ENCODE measurements around the gene DPP4.

The DPP4 gene

DNA sequence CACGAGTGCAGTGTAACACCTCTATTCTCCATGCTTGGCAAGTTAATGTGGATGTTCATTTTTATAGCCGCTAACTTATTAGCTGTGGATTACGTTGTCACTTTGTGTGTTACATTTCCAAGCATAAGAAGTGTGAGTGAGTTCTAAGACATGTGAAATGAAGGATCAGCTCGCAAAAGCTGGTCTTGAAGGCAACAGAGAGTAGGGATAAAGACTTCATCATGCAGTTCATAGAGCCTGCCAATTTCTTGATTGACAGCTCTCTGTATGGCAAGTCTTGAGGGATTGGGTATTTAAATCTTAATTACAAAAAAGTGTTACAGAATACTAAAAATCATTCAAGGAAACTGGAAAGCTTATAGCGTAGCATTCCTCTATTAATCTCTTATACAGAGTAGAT, 25.8 kb upstream of the DPP4 start:
- H3K4me3 Mint-ChIP-seq, result no peak overlapping the region
- no peaks in the 10 kb centered on the region for H3K9me3 Mint-ChIP-seq
- DNase-seq (no peak), ATAC-seq (replicated peaks) (no peak)
- H3K36me3 Mint-ChIP-seq, result no peaks in the 10 kb centered on the region
- no peak overlapping the region for H3K27ac Mint-ChIP-seq
- H3K27me3 Mint-ChIP-seq, result peaks cover 4 to 10% of the 10 kb centered on the region in 2 donors
- peaks cover 0 to 3% of the 10 kb centered on the region in 2 donors for H3K4me1 Mint-ChIP-seq

- Mint-ChIP-seq H3K27ac (no peak overlapping the region), H3K4me1 (no peaks in the 10 kb centered on the region), H3K36me3 (no peaks in the 10 kb centered on the region), H3K27me3 (peaks cover 4% of the 10 kb centered on the region in 2 donors), H3K9me3 (no peaks in the 10 kb centered on the region), H3K4me3 (no peak overlapping the region)
- ATAC-seq (replicated peaks) (no peak), DNase-seq (no peak)
These were observed 18.9 kb upstream of the DPP4 start for GRCh38 chr2:162092658-162093556.

DNA sequence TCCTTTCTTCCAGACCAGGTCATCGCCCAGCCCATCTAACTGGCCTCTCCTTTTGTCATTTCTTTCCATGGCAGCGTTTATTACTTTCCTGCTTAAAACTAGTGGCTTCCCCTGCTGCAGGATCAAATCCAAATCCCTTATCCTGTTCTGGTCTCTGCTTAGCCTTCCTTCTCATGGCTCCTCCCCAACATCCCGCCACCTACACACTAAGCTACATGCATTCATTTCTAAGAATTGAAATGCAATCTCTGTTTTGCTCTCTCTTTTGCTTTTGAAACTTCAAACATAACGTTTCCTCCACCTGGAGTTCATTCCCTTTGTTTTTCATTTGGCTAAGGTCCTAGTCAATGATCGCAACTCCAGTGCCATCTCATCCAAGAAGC, 18.0 kb upstream of the DPP4 start:
- DNase-seq, result no peak
- Mint-ChIP-seq H3K36me3 (no peaks in the 10 kb centered on the region), H3K4me3 (no peak overlapping the region), H3K9me3 (no peaks in the 10 kb centered on the region), H3K27ac (no peak overlapping the region), H3K27me3 (no peaks in the 10 kb centered on the region), H3K4me1 (no peaks in the 10 kb centered on the region)
- ATAC-seq (replicated peaks), result no peak

DNA sequence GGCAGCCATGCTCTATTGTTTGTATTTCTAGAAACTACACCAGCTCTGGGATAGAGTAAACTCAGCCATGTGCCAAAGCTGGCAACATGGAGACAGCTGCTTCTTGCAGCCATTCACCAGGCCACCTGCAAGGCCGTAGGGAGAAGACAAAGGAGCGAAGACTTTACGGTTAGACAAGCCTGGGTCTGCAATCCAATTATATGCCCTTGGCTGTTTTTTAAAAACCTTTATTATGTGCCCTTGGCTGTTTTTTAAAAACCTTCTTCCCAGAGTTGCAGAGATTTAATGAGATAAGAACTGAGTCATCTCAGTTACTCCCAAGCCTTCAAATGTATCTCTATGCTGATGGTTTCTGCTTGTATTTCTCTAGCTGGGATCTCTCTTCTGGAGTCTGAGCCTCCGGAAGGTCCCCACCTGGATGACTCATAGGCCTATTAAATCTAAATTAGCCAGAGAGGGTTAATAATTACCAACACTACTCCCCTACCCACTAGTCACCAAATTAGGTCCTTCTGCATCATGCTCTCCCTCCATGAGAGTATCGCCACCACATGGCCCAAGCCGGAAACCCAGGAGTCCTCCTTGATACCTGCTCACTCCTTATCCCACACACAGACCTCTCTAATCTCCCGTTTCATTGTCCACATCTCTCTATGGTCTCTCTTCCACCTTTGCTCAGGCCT, 17.5 kb upstream of the DPP4 start:
- H3K4me1 Mint-ChIP-seq, result no peaks in the 10 kb centered on the region
- no peak overlapping the region for H3K4me3 Mint-ChIP-seq
- no peaks in the 10 kb centered on the region for H3K9me3 Mint-ChIP-seq
- no peak for DNase-seq
- H3K36me3 Mint-ChIP-seq, result no peaks in the 10 kb centered on the region
- H3K27me3 Mint-ChIP-seq, result no peaks in the 10 kb centered on the region
- H3K27ac Mint-ChIP-seq, result no peak overlapping the region
- ATAC-seq (replicated peaks), result no peak

GRCh38 chr2:162090109-162090508, 16.1 kb upstream of the DPP4 start:
- H3K4me3 Mint-ChIP-seq, result no peak overlapping the region
- no peaks in the 10 kb centered on the region for H3K9me3 Mint-ChIP-seq
- H3K27ac Mint-ChIP-seq, result no peak overlapping the region
- H3K36me3 Mint-ChIP-seq, result no peaks in the 10 kb centered on the region
- no peaks in the 10 kb centered on the region for H3K4me1 Mint-ChIP-seq
- no peak for DNase-seq
- H3K27me3 Mint-ChIP-seq, result no peaks in the 10 kb centered on the region
- no peak for ATAC-seq (replicated peaks)

DNA sequence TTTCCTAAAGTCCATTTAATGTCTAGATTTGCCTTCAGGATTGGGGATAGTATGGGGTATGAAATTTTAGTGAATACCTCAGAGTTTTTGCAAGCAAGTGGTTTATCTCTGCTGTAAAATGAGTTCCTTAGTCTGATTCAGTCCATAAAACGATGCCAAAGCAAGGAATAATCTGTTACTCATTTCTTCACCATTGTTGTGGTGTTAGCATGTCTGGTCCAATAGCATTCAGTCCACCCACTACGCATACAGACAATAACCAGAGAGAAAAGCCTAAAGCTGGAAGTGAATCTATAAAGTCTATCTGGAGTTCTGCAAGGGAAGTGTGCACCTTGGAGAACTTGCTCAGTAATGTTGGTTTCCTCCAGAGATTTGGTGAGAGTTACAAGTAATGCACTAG, 12.9 kb upstream of the DPP4 start:
- H3K4me3 Mint-ChIP-seq, result no peak overlapping the region
- DNase-seq (no peak), ATAC-seq (replicated peaks) (no peak)
- H3K27me3 Mint-ChIP-seq, result peaks cover 6% of the 10 kb centered on the region in 2 donors
- no peaks in the 10 kb centered on the region for H3K4me1 Mint-ChIP-seq
- no peak overlapping the region for H3K27ac Mint-ChIP-seq
- H3K36me3 Mint-ChIP-seq, result no peaks in the 10 kb centered on the region
- no peaks in the 10 kb centered on the region for H3K9me3 Mint-ChIP-seq

DNA sequence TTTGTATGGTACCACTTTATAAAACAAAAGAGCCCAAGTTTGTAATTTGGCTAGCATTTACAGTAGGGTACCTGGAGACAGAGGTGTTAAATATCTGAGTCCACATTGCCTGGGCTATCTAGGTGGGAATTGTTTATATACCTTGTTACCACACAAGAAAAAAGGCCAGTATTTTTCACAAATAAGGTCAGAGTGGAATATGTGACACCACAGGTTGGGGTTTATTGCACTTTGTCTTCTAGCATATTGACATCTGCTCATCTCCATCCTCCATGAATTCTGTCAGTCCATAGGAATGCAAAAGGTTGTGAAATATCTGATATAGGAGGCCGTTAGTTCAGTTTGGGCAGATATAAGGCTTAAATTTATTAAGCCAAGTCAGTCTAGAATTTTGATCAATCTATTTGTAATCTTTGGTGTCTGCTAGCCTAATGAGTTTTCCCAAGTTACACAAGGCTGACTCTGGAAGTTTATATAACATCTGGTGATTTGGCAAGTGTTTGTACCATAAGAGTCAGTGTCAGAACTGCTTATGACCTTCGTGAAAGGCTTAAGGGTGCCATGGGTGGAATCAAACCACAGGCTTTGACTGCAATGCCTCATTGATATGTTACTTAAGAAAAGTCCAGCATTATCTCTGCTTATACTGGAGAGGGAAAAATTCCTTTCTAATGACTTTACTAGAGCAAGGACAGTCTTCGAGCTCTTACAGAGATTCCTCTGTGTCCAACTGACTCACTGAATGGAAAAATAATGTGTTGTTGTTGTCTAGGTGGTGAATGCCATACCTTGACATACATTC, 11.3 kb upstream of the DPP4 start:
- H3K36me3 Mint-ChIP-seq, result no peaks in the 10 kb centered on the region
- no peaks in the 10 kb centered on the region for H3K9me3 Mint-ChIP-seq
- ATAC-seq (replicated peaks), result no peak
- no peak overlapping the region for H3K27ac Mint-ChIP-seq
- DNase-seq, result no peak
- H3K4me3 Mint-ChIP-seq, result no peak overlapping the region
- H3K4me1 Mint-ChIP-seq, result no peaks in the 10 kb centered on the region
- peaks cover 6 to 14% of the 10 kb centered on the region in 2 donors for H3K27me3 Mint-ChIP-seq

- DNase-seq (no peak), ATAC-seq (replicated peaks) (no peak)
- no peaks in the 10 kb centered on the region for H3K4me1 Mint-ChIP-seq
- H3K9me3 Mint-ChIP-seq, result peaks cover 2 to 3% of the 10 kb centered on the region in 2 donors
- no peak overlapping the region for H3K27ac Mint-ChIP-seq
- no peak overlapping the region for H3K4me3 Mint-ChIP-seq
- peaks cover 6 to 14% of the 10 kb centered on the region in 2 donors for H3K27me3 Mint-ChIP-seq
- no peaks in the 10 kb centered on the region for H3K36me3 Mint-ChIP-seq
These were observed 10.5 kb upstream of the DPP4 start for GRCh38 chr2:162084536-162084935.

- Mint-ChIP-seq H3K4me1 (no peaks in the 10 kb centered on the region), H3K36me3 (peaks cover 0 to 4% of the 10 kb centered on the region in 2 donors), H3K4me3 (no peak overlapping the region), H3K27me3 (peaks cover 12 to 18% of the 10 kb centered on the region in 2 donors), H3K9me3 (peaks cover 9 to 15% of the 10 kb centered on the region in 2 donors), H3K27ac (no peak overlapping the region)
- no peak for DNase-seq
- ATAC-seq (replicated peaks), result no peak
These were observed 8.7 kb upstream of the DPP4 start for GRCh38 chr2:162082681-162083080.

GRCh38 chr2:162082036-162082435, 8.0 kb upstream of the DPP4 start:
- DNase-seq, result no peak
- H3K4me3 Mint-ChIP-seq, result no peak overlapping the region
- peaks cover 0 to 4% of the 10 kb centered on the region in 2 donors for H3K36me3 Mint-ChIP-seq
- no peak for ATAC-seq (replicated peaks)
- no peaks in the 10 kb centered on the region for H3K4me1 Mint-ChIP-seq
- H3K27me3 Mint-ChIP-seq, result peaks cover 12 to 18% of the 10 kb centered on the region in 2 donors
- H3K9me3 Mint-ChIP-seq, result peaks cover 9 to 18% of the 10 kb centered on the region in 2 donors
- H3K27ac Mint-ChIP-seq, result no peak overlapping the region

GRCh38 chr2:162079514-162079913, 5.5 kb upstream of the DPP4 start:
- Mint-ChIP-seq H3K36me3 (peaks cover 0 to 4% of the 10 kb centered on the region in 2 donors), H3K27ac (no peak overlapping the region), H3K4me1 (peaks cover 1 to 5% of the 10 kb centered on the region in 2 donors)

GRCh38 chr2:162075689-162076132, 1.7 kb upstream of the DPP4 start:
- Mint-ChIP-seq H3K36me3 (peaks cover 0 to 4% of the 10 kb centered on the region in 2 donors), H3K27ac (no peak overlapping the region), H3K4me1 (peaks cover 7 to 18% of the 10 kb centered on the region in 2 donors), H3K27me3 (peaks cover 36 to 48% of the 10 kb centered on the region in 2 donors), H3K4me3 (no peak overlapping the region), H3K9me3 (peaks cover 9 to 18% of the 10 kb centered on the region in 2 donors)
- no peak for DNase-seq
- no peak for ATAC-seq (replicated peaks)

More at GRCh38 chr2:162079514-162079913, 5.5 kb upstream of the DPP4 start:
- peaks cover 30 to 33% of the 10 kb centered on the region in 2 donors for H3K27me3 Mint-ChIP-seq
- H3K4me3 Mint-ChIP-seq, result no peak overlapping the region
- ATAC-seq (replicated peaks) (no peak), DNase-seq (no peak)
- H3K9me3 Mint-ChIP-seq, result peaks cover 9 to 18% of the 10 kb centered on the region in 2 donors

GRCh38 chr2:162074928-162075688, 1.1 kb upstream of the DPP4 start:
- H3K4me3 Mint-ChIP-seq, result peak overlapping the region in 1 of 2 donors; percentile 86
- H3K27me3 Mint-ChIP-seq, result peaks cover 41 to 54% of the 10 kb centered on the region in 2 donors
- no peak for DNase-seq
- no peak for ATAC-seq (replicated peaks)
- peaks cover 9 to 18% of the 10 kb centered on the region in 2 donors for H3K9me3 Mint-ChIP-seq
- H3K27ac Mint-ChIP-seq, result no peak overlapping the region
- peaks cover 0 to 4% of the 10 kb centered on the region in 2 donors for H3K36me3 Mint-ChIP-seq
- H3K4me1 Mint-ChIP-seq, result peaks cover 7 to 18% of the 10 kb centered on the region in 2 donors

GRCh38 chr2:162074632-162074895, 549 bp upstream of the DPP4 start:
- peaks cover 7 to 18% of the 10 kb centered on the region in 2 donors for H3K4me1 Mint-ChIP-seq

More at GRCh38 chr2:162074632-162074895, 549 bp upstream of the DPP4 start:
- Mint-ChIP-seq H3K4me3 (peak overlapping the region; percentile 67 to 86), H3K9me3 (peaks cover 7 to 15% of the 10 kb centered on the region in 2 donors), H3K27me3 (peaks cover 41 to 54% of the 10 kb centered on the region in 2 donors), H3K36me3 (peaks cover 0 to 4% of the 10 kb centered on the region in 2 donors), H3K27ac (no peak overlapping the region)
- DNase-seq (no peak), ATAC-seq (replicated peaks) (peak; percentile 1 to 6)

All from stimulated activated naive B cell treated with anti-CD40 and anti-IgM and Interleukin-4, amounts not matched to agents 10 μg/mL and 1 μg/mL and 100 μg/mL, for 72 hours (primary cell).